Measurements from ENCODE around the gene CTNND1.

DNA sequence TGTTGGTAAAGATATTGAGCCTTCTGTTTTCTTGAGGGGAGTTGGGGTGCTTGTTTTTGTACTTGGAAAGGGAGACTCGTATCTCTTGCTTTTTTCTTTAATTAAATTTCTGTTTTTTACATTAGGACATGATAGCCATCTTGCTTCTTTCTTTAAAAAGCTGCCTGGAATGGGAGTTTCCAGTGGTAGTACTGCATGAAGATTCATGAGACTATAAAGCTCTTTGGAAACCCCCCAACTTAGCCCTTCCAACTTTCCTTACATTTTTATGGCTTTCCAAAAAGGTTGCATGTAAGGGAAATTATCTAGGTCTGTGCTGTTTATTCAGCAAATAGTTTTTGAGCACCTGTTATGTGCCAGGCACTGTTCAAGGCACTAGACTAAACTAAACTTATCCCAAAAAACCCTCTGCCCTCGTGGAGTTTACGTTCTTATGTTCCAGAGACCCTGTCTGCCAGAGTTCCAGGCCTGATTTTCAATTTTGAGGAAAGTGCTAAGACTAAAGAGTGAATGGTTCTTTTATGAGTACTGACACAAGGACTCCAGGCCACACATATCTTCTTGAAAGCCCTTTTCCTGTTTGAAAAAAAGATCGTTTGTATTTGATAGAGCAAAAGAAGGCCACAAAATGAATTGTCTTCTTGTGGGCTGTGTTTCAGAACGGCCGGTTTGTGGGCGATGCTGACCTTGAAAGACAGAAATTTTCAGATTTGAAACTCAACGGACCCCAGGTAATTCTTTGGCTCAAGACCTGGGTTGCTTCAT is 31.9 kb downstream of the CTNND1 start:
- TF ChIP-seq, protein P1, sequence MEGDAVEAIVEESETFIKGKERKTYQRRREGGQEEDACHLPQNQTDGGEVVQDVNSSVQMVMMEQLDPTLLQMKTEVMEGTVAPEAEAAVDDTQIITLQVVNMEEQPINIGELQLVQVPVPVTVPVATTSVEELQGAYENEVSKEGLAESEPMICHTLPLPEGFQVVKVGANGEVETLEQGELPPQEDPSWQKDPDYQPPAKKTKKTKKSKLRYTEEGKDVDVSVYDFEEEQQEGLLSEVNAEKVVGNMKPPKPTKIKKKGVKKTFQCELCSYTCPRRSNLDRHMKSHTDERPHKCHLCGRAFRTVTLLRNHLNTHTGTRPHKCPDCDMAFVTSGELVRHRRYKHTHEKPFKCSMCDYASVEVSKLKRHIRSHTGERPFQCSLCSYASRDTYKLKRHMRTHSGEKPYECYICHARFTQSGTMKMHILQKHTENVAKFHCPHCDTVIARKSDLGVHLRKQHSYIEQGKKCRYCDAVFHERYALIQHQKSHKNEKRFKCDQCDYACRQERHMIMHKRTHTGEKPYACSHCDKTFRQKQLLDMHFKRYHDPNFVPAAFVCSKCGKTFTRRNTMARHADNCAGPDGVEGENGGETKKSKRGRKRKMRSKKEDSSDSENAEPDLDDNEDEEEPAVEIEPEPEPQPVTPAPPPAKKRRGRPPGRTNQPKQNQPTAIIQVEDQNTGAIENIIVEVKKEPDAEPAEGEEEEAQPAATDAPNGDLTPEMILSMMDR (conservative IDR thresholded peaks at IDR 0.05; ENCODE audit: low read depth in 2 of 2): no peak
- no peak for TF ChIP-seq REST (IDR thresholded peaks at IDR 0.05; ENCODE audit: unreplicated experiment)
- no peak for TF ChIP-seq STAT1 (IDR thresholded peaks at IDR 0.05; ENCODE audit: unreplicated experiment)
- no peak for TF ChIP-seq JUNB (IDR thresholded peaks at IDR 0.05; ENCODE audit: unreplicated experiment)
- TF ChIP-seq EZH2 (IDR thresholded peaks at IDR 0.05; ENCODE audit: low read depth, unreplicated experiment): no peak
- TF ChIP-seq CREB1 (CRISPR knock-in tag; IDR thresholded peaks at IDR 0.05; ENCODE audit: low read depth): no peak

Measured in GM23338 (cell line).